OCI-LY7 (cell line): ENCODE results near the gene TAB2. TPM values are rescaled to one million over a fixed set of nuclear protein-coding genes. Genes with fewer than 3 reads are reported as not detected.

ENCODE experiments used
- BruUV-seq: library from RNA; stranded (reverse); fragments of 400-500 nt; replicated peaks from 2 replicates; lab custom pipeline; 2021; lab: Mats Ljungman, UMichigan
- CTCF ChIA-PET: fragments of 300-600 bp; sonication (Branson Sonifier 250); formaldehyde crosslinking; loops from one replicate; lab custom pipeline; 2022; ENCODE audit warnings: antibody characterized with exemption; ENCODE audit not compliant: unreplicated experiment; lab: Charles Lee
- POLR2A ChIA-PET: fragments of 300-600 bp; sonication (Branson Sonifier 250); formaldehyde crosslinking; loops from one replicate; lab custom pipeline; 2022; ENCODE audit warnings: antibody characterized with exemption; lab: Charles Lee
- DNase-seq: peaks from one replicate; pipeline ENCODE4 v3.0.0-alpha.2; 2015; ENCODE audit warnings: low spot score
- H2AFZ ChIP-seq: fragments of 200-600 bp; sonication (generic), shearing (Covaris generic); 2 replicates; pipeline ENCODE4 v1.6.1; 2014; ENCODE audit warnings: mild to moderate bottlenecking, antibody characterized with exemption, low read length, moderate library complexity
- H3K27ac ChIP-seq: fragments of 200-600 bp; sonication (generic); 2 replicates; pipeline ENCODE4 v1.5.1; 2014; ENCODE audit warnings: mixed run types, low read depth, mild to moderate bottlenecking, moderate library complexity, low read length, inconsistent platforms; ENCODE audit not compliant: poor library complexity, severe bottlenecking
- H3K36me3 ChIP-seq: fragments of 200-600 bp; sonication (generic); 2 replicates; pipeline ENCODE4 v1.6.1; 2014; ENCODE audit warnings: mild to moderate bottlenecking, antibody characterized with exemption, low read length, moderate library complexity, mixed read lengths; ENCODE audit not compliant: insufficient read depth
- H3K4me1 ChIP-seq: fragments of 200-600 bp; sonication (generic); 2 replicates; pipeline ENCODE4 v1.5.1; 2014; ENCODE audit warnings: mild to moderate bottlenecking, low read length; ENCODE audit not compliant: insufficient read depth, poor library complexity, severe bottlenecking
- H3K4me2 ChIP-seq: fragments of 200-600 bp; sonication (generic); 2 replicates; pipeline ENCODE4 v1.6.1; 2014; ENCODE audit warnings: mild to moderate bottlenecking, low read length
- H3K4me3 ChIP-seq: fragments of 200-600 bp; sonication (generic); 2 replicates; pipeline ENCODE4 v1.5.1; 2014; ENCODE audit warnings: mild to moderate bottlenecking, low read depth, low read length; ENCODE audit not compliant: poor library complexity, severe bottlenecking
- H3K79me2 ChIP-seq: fragments of 200-600 bp; sonication (generic); 2 replicates; pipeline ENCODE4 v1.6.1; 2016; ENCODE audit warnings: low read depth, mild to moderate bottlenecking, low read length, moderate library complexity, mixed read lengths; ENCODE audit not compliant: insufficient read depth
- H3K9me2 ChIP-seq: fragments of 200-600 bp; sonication (generic); 2 replicates; pipeline ENCODE4 v1.6.1; 2016; ENCODE audit warnings: mild to moderate bottlenecking, low read length, mixed read lengths; ENCODE audit not compliant: insufficient read depth
- H3K9me3 ChIP-seq: fragments of 200-600 bp; sonication (generic); 2 replicates; pipeline ENCODE4 v1.6.1; 2014; ENCODE audit warnings: mild to moderate bottlenecking, mixed run types, low read length, mixed read lengths
- H4K20me1 ChIP-seq: fragments of 200-600 bp; sonication (generic); 2 replicates; pipeline ENCODE4 v1.6.1; 2014; ENCODE audit warnings: mild to moderate bottlenecking, antibody characterized with exemption, low read length, moderate library complexity, mixed read lengths; ENCODE audit not compliant: insufficient read depth
- EZH2phosphoT487 ChIP-seq: fragments of 200-600 bp; sonication (generic); IDR thresholded peaks from 2 replicates; pipeline ENCODE4 v1.6.1; 2018; ENCODE audit warnings: low read depth, borderline replicate concordance, mild to moderate bottlenecking, mixed run types, antibody characterized with exemption, low read length, moderate library complexity, mixed read lengths
- intact Hi-C: fragments of 100-400 bp; cut with micrococcal nuclease; formaldehyde crosslinking; loops from one replicate; pipeline ENCODE4 v1.10.0; 2022; ENCODE audit not compliant: unreplicated experiment
- total RNA-seq, 2 experiments: library from RNA; depleted of rRNA in 1 of 2; stranded (reverse); fragments of >200 nt in 1 of 2; shearing (Covaris generic) in 1 of 2; gene quantifications; 2 replicates each; pipeline ENCODE4 v1.2.3, GENCODE V29; 2014 to 2022
- TF ChIP-seq, protein P1 (sequence below): fragments of 200-600 bp; sonication (generic); conservative IDR thresholded peaks from 2 replicates; pipeline ENCODE4 v1.5.1; 2014; ENCODE audit warnings: mild to moderate bottlenecking, antibody characterized with exemption, low read length, moderate library complexity, mixed read lengths

TAB2 gene
- total RNA-seq, 2 experiments from 2014 or later, result 17.3 to 35.8 TPM

DNA sequence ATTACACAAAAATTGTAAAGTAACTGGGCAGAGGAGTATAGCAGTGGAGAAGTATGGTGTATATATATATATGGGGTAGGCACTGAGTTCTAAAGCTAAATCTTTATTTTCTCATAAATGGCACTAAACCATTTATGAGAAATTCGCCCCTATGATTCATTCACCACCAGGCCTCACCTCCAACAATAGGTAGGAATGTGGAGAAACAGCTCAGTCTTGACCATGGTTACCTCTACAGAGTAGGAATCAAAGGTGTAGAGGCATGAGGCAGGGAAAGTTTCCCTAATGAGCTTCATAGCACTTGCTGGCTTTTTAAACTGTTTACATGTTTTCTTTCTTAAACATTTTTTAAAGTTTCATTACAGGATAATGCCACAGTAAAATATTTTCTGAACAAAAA is 45.6 kb downstream of the TAB2 start:
- POLR2A ChIA-PET, result interaction anchor here (0.9 to 1.5 kb wide), 3 partner anchors 9 to 29 kb away, joined by 4 to 5 read pairs (median 4); no protein-coding TSS in a partner anchor
- Histone ChIP-seq H3K4me3 (no peak overlapping the region), H3K9me3 (0 out of 2 replicates have a peak, but pooled peaks cover 6% of the 10 kb centered on the region), H3K9me2 (no peaks in the 10 kb centered on the region), H3K4me1 (peaks cover 7% of the 10 kb centered on the region), H3K36me3 (peaks cover 11% of the 10 kb centered on the region), H2AFZ (no peak overlapping the region), H3K79me2 (peaks cover 91% of the 10 kb centered on the region), H3K27ac (no peak overlapping the region), H4K20me1 (peaks cover 7% of the 10 kb centered on the region; the same call in 1 of the 2 replicates), H3K4me2 (no peak overlapping the region)
- intact Hi-C loops, result no loop called here
- no TSS peak for BruUV-seq
- DNase-seq, result no peak
- TF ChIP-seq, protein P1, sequence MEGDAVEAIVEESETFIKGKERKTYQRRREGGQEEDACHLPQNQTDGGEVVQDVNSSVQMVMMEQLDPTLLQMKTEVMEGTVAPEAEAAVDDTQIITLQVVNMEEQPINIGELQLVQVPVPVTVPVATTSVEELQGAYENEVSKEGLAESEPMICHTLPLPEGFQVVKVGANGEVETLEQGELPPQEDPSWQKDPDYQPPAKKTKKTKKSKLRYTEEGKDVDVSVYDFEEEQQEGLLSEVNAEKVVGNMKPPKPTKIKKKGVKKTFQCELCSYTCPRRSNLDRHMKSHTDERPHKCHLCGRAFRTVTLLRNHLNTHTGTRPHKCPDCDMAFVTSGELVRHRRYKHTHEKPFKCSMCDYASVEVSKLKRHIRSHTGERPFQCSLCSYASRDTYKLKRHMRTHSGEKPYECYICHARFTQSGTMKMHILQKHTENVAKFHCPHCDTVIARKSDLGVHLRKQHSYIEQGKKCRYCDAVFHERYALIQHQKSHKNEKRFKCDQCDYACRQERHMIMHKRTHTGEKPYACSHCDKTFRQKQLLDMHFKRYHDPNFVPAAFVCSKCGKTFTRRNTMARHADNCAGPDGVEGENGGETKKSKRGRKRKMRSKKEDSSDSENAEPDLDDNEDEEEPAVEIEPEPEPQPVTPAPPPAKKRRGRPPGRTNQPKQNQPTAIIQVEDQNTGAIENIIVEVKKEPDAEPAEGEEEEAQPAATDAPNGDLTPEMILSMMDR, result no peak
- no peak for TF ChIP-seq EZH2phosphoT487
- CTCF ChIA-PET, result no interaction called here

DNA sequence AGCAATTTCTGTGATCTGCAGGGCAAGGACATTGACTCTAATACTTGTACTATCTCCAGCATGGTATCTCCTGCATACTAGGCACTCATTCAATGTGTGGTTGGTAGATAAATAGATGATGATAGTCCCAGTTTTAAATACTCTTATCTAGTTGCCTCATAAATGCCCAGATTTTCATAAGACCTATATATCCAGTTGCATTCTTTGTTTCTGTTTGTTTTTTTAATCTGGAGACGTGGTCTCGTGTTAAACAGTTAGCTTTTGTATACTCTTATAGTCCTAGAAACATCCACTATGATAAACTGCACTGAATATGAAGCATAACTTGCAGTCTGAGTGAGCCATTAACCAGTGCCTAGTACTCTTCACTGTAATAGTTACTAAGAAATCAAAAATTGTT is 47.0 kb downstream of the TAB2 start:
- no peak overlapping the region for H2AFZ ChIP-seq
- POLR2A ChIA-PET, result no interaction called here
- H3K79me2 ChIP-seq, result peaks cover 88% of the 10 kb centered on the region
- no TSS peak for BruUV-seq
- no peak for TF ChIP-seq EZH2phosphoT487
- TF ChIP-seq, protein P1, result no peak
- no peak overlapping the region for H3K4me3 ChIP-seq
- H3K36me3 ChIP-seq, result peaks cover 8% of the 10 kb centered on the region
- no peak overlapping the region for H3K27ac ChIP-seq
- CTCF ChIA-PET, result no interaction called here
- intact Hi-C loops, result no loop called here
- no peak for DNase-seq
- H3K9me3 ChIP-seq, result 0 out of 2 replicates have a peak, but pooled peaks cover 4% of the 10 kb centered on the region
- no peak overlapping the region for H3K4me2 ChIP-seq
- H4K20me1 ChIP-seq, result peaks cover 5% of the 10 kb centered on the region; the same call in 1 of the 2 replicates
- H3K4me1 ChIP-seq, result peaks cover under 1% of the 10 kb centered on the region
- no peaks in the 10 kb centered on the region for H3K9me2 ChIP-seq

DNA sequence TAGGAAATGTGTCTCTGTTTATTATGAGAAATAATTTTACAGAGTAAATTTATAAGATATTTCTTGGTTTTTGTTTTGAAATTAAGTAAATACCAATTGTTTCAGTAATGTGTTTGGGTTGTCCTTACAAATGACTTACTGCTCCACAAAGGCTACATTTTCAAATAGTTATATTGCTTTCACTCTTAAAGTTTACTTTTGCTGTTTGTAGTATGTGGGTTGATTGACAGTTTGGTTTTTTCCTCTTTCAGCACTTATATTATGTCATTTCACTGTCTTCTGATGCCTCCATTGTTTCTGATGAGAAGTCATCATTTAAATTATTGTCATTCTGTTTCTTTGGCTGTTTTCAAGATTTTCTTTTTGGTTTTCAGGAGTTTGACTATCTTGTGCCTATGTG is 47.7 kb downstream of the TAB2 start:
- H2AFZ ChIP-seq, result no peak overlapping the region
- H3K4me1 ChIP-seq, result peaks cover 4% of the 10 kb centered on the region
- no peak for TF ChIP-seq EZH2phosphoT487
- TF ChIP-seq, protein P1, result no peak
- H3K36me3 ChIP-seq, result peaks cover 10% of the 10 kb centered on the region
- H3K4me2 ChIP-seq, result no peak overlapping the region
- no peak overlapping the region for H3K4me3 ChIP-seq
- no peak overlapping the region for H3K27ac ChIP-seq
- no peaks in the 10 kb centered on the region for H3K9me2 ChIP-seq
- no peak for DNase-seq
- H3K9me3 ChIP-seq, result no peaks in the 10 kb centered on the region
- no TSS peak for BruUV-seq
- POLR2A ChIA-PET, result no interaction called here
- H3K79me2 ChIP-seq, result peaks cover 84% of the 10 kb centered on the region
- peaks cover 5% of the 10 kb centered on the region; the same call in 1 of the 2 replicates for H4K20me1 ChIP-seq
- intact Hi-C loops, result no loop called here
- CTCF ChIA-PET, result no interaction called here
